VCaP (cell line): ENCODE measurements around the gene ATN1.

Source experiments
- H3K27ac ChIP-seq: fragments of 450-650 bp; 2 replicates; pipeline ENCODE4 v1.5.1; 2017
- CTCF ChIP-seq: fragments of 450-650 bp; conservative IDR thresholded peaks from 2 replicates; pipeline ENCODE4 v1.5.1; 2017; ENCODE audit warnings: mild to moderate bottlenecking, moderate library complexity

Gene ATN1

GRCh38 chr12:6965714-6966113 is 38.0 kb downstream of the ATN1 start:
- peak overlapping the region; percentile 96 for H3K27ac ChIP-seq
- TF ChIP-seq CTCF: no peak

GRCh38 chr12:6966351-6966750 is 38.6 kb downstream of the ATN1 start:
- peak overlapping the region; percentile 96 for H3K27ac ChIP-seq
- no peak for TF ChIP-seq CTCF

GRCh38 chr12:6967651-6968100 is 39.9 kb downstream of the ATN1 start:
- peak overlapping the region; percentile 96 for H3K27ac ChIP-seq
- TF ChIP-seq CTCF: no peak

- peak overlapping the region; percentile 96 for H3K27ac ChIP-seq
Measured at GRCh38 chr12:6968426-6968825, 40.7 kb downstream of the ATN1 start.

GRCh38 chr12:6970096-6970527 is 42.4 kb downstream of the ATN1 start:
- no peak for TF ChIP-seq CTCF
- peak overlapping the region; percentile 96 for H3K27ac ChIP-seq

More at GRCh38 chr12:6968426-6968825, 40.7 kb downstream of the ATN1 start:
- no peak for TF ChIP-seq CTCF

- no peak for TF ChIP-seq CTCF
- 0 out of 2 replicates have a peak overlapping the region, but pooled peaks have one; percentile 5 for H3K27ac ChIP-seq
Measured at GRCh38 chr12:6974180-6974579, 46.4 kb downstream of the ATN1 start.

GRCh38 chr12:6975297-6976032 is 47.7 kb downstream of the ATN1 start:
- no peak for TF ChIP-seq CTCF
- peak overlapping the region; percentile 15; the same call in 1 of the 2 replicates for H3K27ac ChIP-seq
